SU-DHL-6 (cell line): ENCODE data around the gene RPL22.

Source experiments
- EZH2phosphoT487 ChIP-seq: fragments of 200-600 bp; sonication (generic), shearing (Covaris generic); conservative IDR thresholded peaks from 2 replicates; pipeline ENCODE4 v1.6.1; 2018; ENCODE audit warnings: mild to moderate bottlenecking, antibody characterized with exemption, low read length, moderate library complexity, mixed read lengths
- TF ChIP-seq, protein P1 (sequence below): fragments of 200-600 bp; sonication (generic); IDR thresholded peaks from one replicate; pipeline ENCODE4 v1.5.1; 2017; ENCODE audit warnings: antibody characterized with exemption, mild to moderate bottlenecking, low read length, moderate library complexity; ENCODE audit not compliant: insufficient read depth, poor library complexity, severe bottlenecking

DNA sequence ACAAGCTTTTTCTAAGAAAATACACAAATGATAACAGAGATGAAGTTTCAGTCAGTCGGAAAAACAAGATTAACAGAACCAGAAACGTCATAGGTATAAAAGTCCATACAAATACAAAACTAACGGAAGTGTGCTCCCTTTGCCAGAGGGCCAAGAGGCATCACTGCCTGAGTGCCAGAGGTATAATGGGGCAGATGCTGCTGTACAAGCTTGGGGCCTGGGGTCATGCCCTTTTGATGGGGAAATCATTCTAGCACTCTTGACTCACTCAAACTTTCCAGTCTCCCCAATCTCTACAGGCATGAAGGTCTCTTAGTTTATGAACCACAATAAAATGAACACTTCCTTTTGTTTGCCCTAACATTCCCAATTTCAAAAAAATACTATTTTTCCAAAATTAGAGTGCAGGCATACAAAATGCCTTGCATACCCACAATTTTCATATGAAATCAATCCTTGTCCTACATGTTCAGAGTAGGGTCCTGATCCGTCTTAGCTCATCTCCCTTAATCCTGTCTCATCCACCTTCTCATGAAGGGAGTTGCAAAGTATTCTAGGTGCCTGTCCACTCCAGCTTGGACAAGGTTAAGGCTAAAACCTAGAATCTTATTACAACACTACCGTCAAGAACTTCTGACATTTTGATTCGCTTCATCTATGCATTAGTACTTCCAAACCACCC is 1.5 kb downstream of the RPL22 start:
- TF ChIP-seq, protein P1, sequence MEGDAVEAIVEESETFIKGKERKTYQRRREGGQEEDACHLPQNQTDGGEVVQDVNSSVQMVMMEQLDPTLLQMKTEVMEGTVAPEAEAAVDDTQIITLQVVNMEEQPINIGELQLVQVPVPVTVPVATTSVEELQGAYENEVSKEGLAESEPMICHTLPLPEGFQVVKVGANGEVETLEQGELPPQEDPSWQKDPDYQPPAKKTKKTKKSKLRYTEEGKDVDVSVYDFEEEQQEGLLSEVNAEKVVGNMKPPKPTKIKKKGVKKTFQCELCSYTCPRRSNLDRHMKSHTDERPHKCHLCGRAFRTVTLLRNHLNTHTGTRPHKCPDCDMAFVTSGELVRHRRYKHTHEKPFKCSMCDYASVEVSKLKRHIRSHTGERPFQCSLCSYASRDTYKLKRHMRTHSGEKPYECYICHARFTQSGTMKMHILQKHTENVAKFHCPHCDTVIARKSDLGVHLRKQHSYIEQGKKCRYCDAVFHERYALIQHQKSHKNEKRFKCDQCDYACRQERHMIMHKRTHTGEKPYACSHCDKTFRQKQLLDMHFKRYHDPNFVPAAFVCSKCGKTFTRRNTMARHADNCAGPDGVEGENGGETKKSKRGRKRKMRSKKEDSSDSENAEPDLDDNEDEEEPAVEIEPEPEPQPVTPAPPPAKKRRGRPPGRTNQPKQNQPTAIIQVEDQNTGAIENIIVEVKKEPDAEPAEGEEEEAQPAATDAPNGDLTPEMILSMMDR = no peak
- no peak for TF ChIP-seq EZH2phosphoT487
